IMR-90 (cell line): ENCODE data around the gene NDEL1. TPM values are rescaled to one million over a fixed set of nuclear protein-coding genes. Genes with fewer than 3 reads are reported as not detected.

ENCODE experiments used
- ATAC-seq: fragments of 200-7000 bp; cut with Tn5 transposase; 2 replicates; pipeline ENCODE4 v1.9.1; 2020; ENCODE audit warnings: low read depth, mild to moderate bottlenecking, moderate library complexity
- BruUV-seq: library from RNA; stranded (reverse); fragments of 400-500 nt; replicated peaks from 2 replicates; lab custom pipeline; 2021; lab: Mats Ljungman, UMichigan
- CTCF ChIA-PET: fragments of 300-600 bp; formaldehyde crosslinking; extraction: SDS; loops from one replicate; lab custom pipeline; 2021; ENCODE audit warnings: antibody characterized with exemption; lab: Yijun Ruan, JAX
- POLR2A ChIA-PET: fragments of 300-600 bp; sonication (Branson Sonifier 250); formaldehyde crosslinking; loops from one replicate; lab custom pipeline; 2022; ENCODE audit warnings: antibody characterized with exemption; ENCODE audit not compliant: unreplicated experiment; lab: Charles Lee
- DNase-seq: peaks from one replicate; pipeline ENCODE4 v3.0.0; 2013
- H2AFZ ChIP-seq: replicated peaks from 2 replicates; pipeline ENCODE3; 2013; ENCODE audit warnings: low read length, mild to moderate bottlenecking; ENCODE audit not compliant: poor library complexity
- H2AK5ac ChIP-seq: 2 replicates; pipeline ENCODE4 v1.6.1; 2013; ENCODE audit warnings: low read depth, low read length, inconsistent platforms
- H2AK9ac ChIP-seq: replicated peaks from 2 replicates; pipeline ENCODE3; 2013; ENCODE audit warnings: mild to moderate bottlenecking, low read depth, low read length, moderate library complexity; ENCODE audit not compliant: poor library complexity
- H2BK120ac ChIP-seq: 2 replicates; pipeline ENCODE4 v1.6.1; 2013; ENCODE audit warnings: low read depth, low read length, inconsistent platforms
- H2BK15ac ChIP-seq: 3 replicates; pipeline ENCODE4 v1.6.1; 2013; ENCODE audit warnings: low read depth, low read length, inconsistent platforms
- H2BK20ac ChIP-seq: 2 replicates; pipeline ENCODE4 v1.6.1; 2013; ENCODE audit warnings: low read depth, mild to moderate bottlenecking, inconsistent platforms, low read length, moderate library complexity
- H2BK5ac ChIP-seq: 2 replicates; pipeline ENCODE4 v1.6.1; 2013; ENCODE audit warnings: mild to moderate bottlenecking, low read depth, low read length, inconsistent platforms; ENCODE audit not compliant: poor library complexity, severe bottlenecking
- H3K14ac ChIP-seq: replicated peaks from 2 replicates; pipeline ENCODE4 v1.6.1; 2013; ENCODE audit warnings: low read depth, low read length, inconsistent platforms
- H3K18ac ChIP-seq: 2 replicates; pipeline ENCODE4 v1.6.1; 2013; ENCODE audit warnings: low read depth, low read length, control low read depth
- H3K23ac ChIP-seq: 2 replicates; pipeline ENCODE4 v1.6.1; 2013; ENCODE audit warnings: low read depth, low read length, inconsistent platforms
- H3K27ac ChIP-seq: 2 replicates; pipeline ENCODE4 v1.5.1; 2013; ENCODE audit warnings: mild to moderate bottlenecking, control low read depth, low read length; ENCODE audit not compliant: insufficient read depth
- H3K27me3 ChIP-seq: 2 replicates; pipeline ENCODE4 v1.6.1; 2013; ENCODE audit warnings: low read length; ENCODE audit not compliant: control insufficient read depth, insufficient read depth
- H3K36me3 ChIP-seq: 2 replicates; pipeline ENCODE4 v1.6.1; 2013; ENCODE audit warnings: low read length, mixed read lengths; ENCODE audit not compliant: control insufficient read depth, insufficient read depth
- H3K4ac ChIP-seq: 2 replicates; pipeline ENCODE4 v1.6.1; 2013; ENCODE audit warnings: low read depth, low read length, inconsistent platforms
- H3K4me1 ChIP-seq: 2 replicates; pipeline ENCODE4 v1.6.1; 2013; ENCODE audit warnings: low read length, mixed read lengths; ENCODE audit not compliant: control insufficient read depth, insufficient read depth
- H3K4me2 ChIP-seq: 2 replicates; pipeline ENCODE4 v1.6.1; 2013; ENCODE audit warnings: low read depth, mild to moderate bottlenecking, control low read depth, low read length, moderate library complexity
- H3K4me3 ChIP-seq: 2 replicates; pipeline ENCODE4 v1.5.1; 2013; ENCODE audit warnings: low read depth, mild to moderate bottlenecking, control low read depth, low read length, moderate library complexity; ENCODE audit not compliant: insufficient read depth
- H3K56ac ChIP-seq: 2 replicates; pipeline ENCODE4 v1.6.1; 2013; ENCODE audit warnings: low read length, inconsistent platforms; ENCODE audit not compliant: insufficient read depth; ENCODE audit errors: extremely low read depth
- H3K79me1 ChIP-seq, 2 experiments: 2 replicates each; pipeline ENCODE4 v1.6.1; 2013; ENCODE audit warnings: low read length in 2 of 2, inconsistent platforms in 1 of 2, low read depth in 1 of 2
- H3K9ac ChIP-seq: 2 replicates; pipeline ENCODE4 v1.6.1; 2013; ENCODE audit warnings: low read depth, low read length, control low read depth
- H3K9me1 ChIP-seq: 2 replicates; pipeline ENCODE4 v1.6.1; 2013; ENCODE audit warnings: low read length, inconsistent platforms; ENCODE audit not compliant: insufficient read depth
- H3K9me3 ChIP-seq: 2 replicates; pipeline ENCODE4 v1.6.1; 2013; ENCODE audit warnings: low read length; ENCODE audit not compliant: control insufficient read depth, insufficient read depth
- H4K20me1 ChIP-seq: 2 replicates; pipeline ENCODE4 v1.6.1; 2013; ENCODE audit warnings: low read length, inconsistent platforms; ENCODE audit not compliant: insufficient read depth
- H4K5ac ChIP-seq: 2 replicates; pipeline ENCODE4 v1.6.1; 2013; ENCODE audit warnings: mild to moderate bottlenecking, low read depth, low read length, control low read depth
- H4K8ac ChIP-seq, 2 experiments: 2 replicates each; pipeline ENCODE4 v1.6.1; 2013; ENCODE audit warnings: low read depth in 2 of 2, low read length in 2 of 2, control low read depth in 1 of 2, inconsistent platforms in 1 of 2
- H4K91ac ChIP-seq: 2 replicates; pipeline ENCODE4 v1.6.1; 2013; ENCODE audit warnings: low read depth, low read length, inconsistent platforms; ENCODE audit not compliant: insufficient read depth
- BHLHE40 ChIP-seq: fragments of 150-350 bp; IDR thresholded peaks from 2 replicates; pipeline ENCODE4 v1.6.1; 2016; ENCODE audit warnings: mild to moderate bottlenecking, low read depth, low read length
- RCOR1 ChIP-seq: IDR thresholded peaks from 2 replicates; pipeline ENCODE4 v1.6.1; 2012; ENCODE audit warnings: mild to moderate bottlenecking, low read length, improper control_type of control experiment; ENCODE audit not compliant: insufficient replicate concordance
- USF2 ChIP-seq: fragments of 150-350 bp; IDR thresholded peaks from 2 replicates; pipeline ENCODE4 v1.6.1; 2017; ENCODE audit warnings: mild to moderate bottlenecking, antibody characterized with exemption, low read length, low read depth
- WGBS, 2 experiments: methylation state at CpG; one replicate each; pipeline versions ENCODE4 v1.1.5 to v1.1.7; 2013; ENCODE audit warnings: missing lambda C conversion rate in 2 of 2; ENCODE audit not compliant: insufficient read length in 1 of 2; ENCODE audit errors: extremely low coverage in 2 of 2; 5-methylcytosine and 5-hydroxymethylcytosine counted together
- dilution Hi-C: fragments of 300-500 bp; cut with HindIII; formaldehyde crosslinking; loops from one replicate; pipeline ENCODE4 v1.14.3; 2018; ENCODE audit warnings: low sequenced_read_pairs; ENCODE audit not compliant: unreplicated experiment
- in situ Hi-C: fragments of 300-500 bp; cut with MboI; formaldehyde crosslinking; loops from 3 replicates; pipeline ENCODE4 v1.14.3; 2019; ENCODE audit warnings: low sequenced_read_pairs, inconsistent platforms, mixed read lengths
- intact Hi-C: fragments of 100-400 bp; cut with micrococcal nuclease; formaldehyde crosslinking; loops from 2 replicates; pipeline ENCODE4 v1.10.0; 2022
- polyA plus RNA-seq, 3 experiments: library from polyadenylated mRNA; depleted of rRNA; stranded (reverse); fragments of >200 nt; gene quantifications; 2 replicates each; pipeline ENCODE4 v1.2.3, GENCODE V29; 2012; ENCODE audit warnings: low replicate concordance in 1 of 3
- total RNA-seq: library from RNA; depleted of rRNA; stranded (reverse); fragments of >200 nt; gene quantifications from 2 replicates; pipeline ENCODE4 v1.2.3, GENCODE V29; 2012

Gene NDEL1
- total and polyA plus RNA-seq, 2 of the 4 experiments (the other 2 are of a cell fraction): 28.9 to 95.6 TPM

- H4K91ac ChIP-seq: no peak overlapping the region
- H4K5ac ChIP-seq: no peak overlapping the region
- no peak overlapping the region for H2BK20ac ChIP-seq
- H3K23ac ChIP-seq: no peak overlapping the region
- H3K4ac ChIP-seq: no peak overlapping the region
- no peak overlapping the region for H3K9ac ChIP-seq
- DNase-seq (no peak), ATAC-seq (no peak)
- H3K27me3 ChIP-seq: no peaks in the 10 kb centered on the region
- no peak overlapping the region for H3K14ac ChIP-seq
- in situ Hi-C loops: no loop called here
- H3K9me3 ChIP-seq: no peaks in the 10 kb centered on the region
- H3K4me2 ChIP-seq: no peak overlapping the region
- dilution Hi-C loops: no loop called here
- H3K27ac ChIP-seq: no peak overlapping the region
- no peak overlapping the region for H2AK5ac ChIP-seq
- WGBS, 2 experiments: 70% methylated on average over 2 of the region's 5 CpGs; no CpG with 5 or more reads in 1 of the 2 experiments
- no peak overlapping the region for H3K18ac ChIP-seq
- BruUV-seq: no TSS peak
- no peak overlapping the region for H2BK15ac ChIP-seq
- TF ChIP-seq BHLHE40 (no peak), RCOR1 (no peak), USF2 (no peak)
- H3K4me1 ChIP-seq: peaks cover 9% of the 10 kb centered on the region
- H4K8ac ChIP-seq: no peak overlapping the region
- intact Hi-C loops: no loop called here
- peaks cover 64% of the 10 kb centered on the region for H3K36me3 ChIP-seq
- no peak overlapping the region for H2AK9ac ChIP-seq
- no peak overlapping the region for H2AFZ ChIP-seq
- H3K4me3 ChIP-seq: no peak overlapping the region
- H2BK5ac ChIP-seq: no peak overlapping the region
- H3K9me1 ChIP-seq: 0 out of 2 replicates have a peak, but pooled peaks cover 7% of the 10 kb centered on the region
- H2BK120ac ChIP-seq: no peak overlapping the region
- H3K56ac ChIP-seq: no peak overlapping the region
- peaks cover 9 to 30% of the 10 kb centered on the region in 2 experiments; a peak in 2 of 4 replicates for H3K79me1 ChIP-seq
- CTCF ChIA-PET: no interaction called here
- POLR2A ChIA-PET: interaction anchor here (0.6 kb wide), 1 partner anchor 108 kb away, joined by 3 read pairs; no protein-coding TSS in a partner anchor
- peaks cover 12% of the 10 kb centered on the region; the same call in 1 of the 2 replicates for H4K20me1 ChIP-seq
These were observed 46.0 kb downstream of the NDEL1 start for GRCh38 chr17:8481703-8482102.
